ENCODE data around the gene PALM.

GRCh38 chr19:731000-731399 is 22.3 kb downstream of the PALM start:
- TF ChIP-seq KDM1A (IDR thresholded peaks at IDR 0.05; ENCODE audit: low read depth) (no peak), RCOR1 (IDR thresholded peaks at IDR 0.05; ENCODE audit: low read depth, low read length) (no peak), JUNB (IDR thresholded peaks at IDR 0.05) (no peak), POLR2AphosphoS2 (conservative IDR thresholded peaks at IDR 0.05; ENCODE audit: low read length) (no peak), RFX5 (IDR thresholded peaks at IDR 0.05) (no peak), CTCF (IDR thresholded peaks at IDR 0.05) (no peak), HOXA7 (CRISPR knock-in tag; IDR thresholded peaks at IDR 0.05) (no peak), RAD21 (conservative IDR thresholded peaks at IDR 0.05 in 1 of 2, IDR thresholded peaks at IDR 0.05 in 1 of 2) (no peak), HOXB13 (CRISPR knock-in tag; IDR thresholded peaks at IDR 0.05; ENCODE audit: low read depth) (no peak), BHLHE40 (IDR thresholded peaks at IDR 0.05; ENCODE audit: low read depth, low read length) (no peak), EP300 (IDR thresholded peaks at IDR 0.05) (no peak), MYC (IDR thresholded peaks at IDR 0.05; ENCODE audit: borderline replicate concordance, low read length) (no peak)
- TF ChIP-seq, protein P1, sequence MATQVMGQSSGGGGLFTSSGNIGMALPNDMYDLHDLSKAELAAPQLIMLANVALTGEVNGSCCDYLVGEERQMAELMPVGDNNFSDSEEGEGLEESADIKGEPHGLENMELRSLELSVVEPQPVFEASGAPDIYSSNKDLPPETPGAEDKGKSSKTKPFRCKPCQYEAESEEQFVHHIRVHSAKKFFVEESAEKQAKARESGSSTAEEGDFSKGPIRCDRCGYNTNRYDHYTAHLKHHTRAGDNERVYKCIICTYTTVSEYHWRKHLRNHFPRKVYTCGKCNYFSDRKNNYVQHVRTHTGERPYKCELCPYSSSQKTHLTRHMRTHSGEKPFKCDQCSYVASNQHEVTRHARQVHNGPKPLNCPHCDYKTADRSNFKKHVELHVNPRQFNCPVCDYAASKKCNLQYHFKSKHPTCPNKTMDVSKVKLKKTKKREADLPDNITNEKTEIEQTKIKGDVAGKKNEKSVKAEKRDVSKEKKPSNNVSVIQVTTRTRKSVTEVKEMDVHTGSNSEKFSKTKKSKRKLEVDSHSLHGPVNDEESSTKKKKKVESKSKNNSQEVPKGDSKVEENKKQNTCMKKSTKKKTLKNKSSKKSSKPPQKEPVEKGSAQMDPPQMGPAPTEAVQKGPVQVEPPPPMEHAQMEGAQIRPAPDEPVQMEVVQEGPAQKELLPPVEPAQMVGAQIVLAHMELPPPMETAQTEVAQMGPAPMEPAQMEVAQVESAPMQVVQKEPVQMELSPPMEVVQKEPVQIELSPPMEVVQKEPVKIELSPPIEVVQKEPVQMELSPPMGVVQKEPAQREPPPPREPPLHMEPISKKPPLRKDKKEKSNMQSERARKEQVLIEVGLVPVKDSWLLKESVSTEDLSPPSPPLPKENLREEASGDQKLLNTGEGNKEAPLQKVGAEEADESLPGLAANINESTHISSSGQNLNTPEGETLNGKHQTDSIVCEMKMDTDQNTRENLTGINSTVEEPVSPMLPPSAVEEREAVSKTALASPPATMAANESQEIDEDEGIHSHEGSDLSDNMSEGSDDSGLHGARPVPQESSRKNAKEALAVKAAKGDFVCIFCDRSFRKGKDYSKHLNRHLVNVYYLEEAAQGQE (IDR thresholded peaks at IDR 0.05): no peak
- TF ChIP-seq, protein P2, sequence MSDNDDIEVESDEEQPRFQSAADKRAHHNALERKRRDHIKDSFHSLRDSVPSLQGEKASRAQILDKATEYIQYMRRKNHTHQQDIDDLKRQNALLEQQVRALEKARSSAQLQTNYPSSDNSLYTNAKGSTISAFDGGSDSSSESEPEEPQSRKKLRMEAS (IDR thresholded peaks at IDR 0.05): no peak

All from A549 (cell line).